Karpas-422 (cell line): ENCODE results near the gene OPCML. TPM values are rescaled to one million over a fixed set of nuclear protein-coding genes. Genes with fewer than 3 reads are reported as not detected.

Source experiments
- DNase-seq: peaks from one replicate; pipeline ENCODE4 v3.0.0-alpha.2; 2015
- H2AFZ ChIP-seq: fragments of 200-600 bp; sonication (generic); 2 replicates; pipeline ENCODE4 v1.6.1; 2014; ENCODE audit warnings: antibody characterized with exemption, low read length, mixed read lengths
- H3K27ac ChIP-seq: fragments of 200-600 bp; sonication (generic); 2 replicates; pipeline ENCODE4 v1.5.1; 2014; ENCODE audit warnings: mild to moderate bottlenecking, low read length, moderate library complexity
- H3K27me3 ChIP-seq: fragments of 200-600 bp; sonication (generic); 2 replicates; pipeline ENCODE4 v1.6.1; 2014; ENCODE audit warnings: low read length, mixed read lengths
- H3K36me3 ChIP-seq: fragments of 200-600 bp; sonication (generic); 2 replicates; pipeline ENCODE4 v1.6.1; 2014; ENCODE audit warnings: low read length, mixed read lengths; ENCODE audit not compliant: insufficient read depth
- H3K4me1 ChIP-seq: fragments of 200-600 bp; sonication (generic); 2 replicates; pipeline ENCODE4 v1.6.1; 2014; ENCODE audit warnings: mild to moderate bottlenecking, low read length, mixed read lengths
- H3K4me2 ChIP-seq: fragments of 200-600 bp; sonication (generic); 2 replicates; pipeline ENCODE4 v1.6.1; 2014; ENCODE audit warnings: low read length, low read depth, mild to moderate bottlenecking; ENCODE audit not compliant: poor library complexity, severe bottlenecking
- H3K4me3 ChIP-seq: fragments of 200-600 bp; sonication (generic); 2 replicates; pipeline ENCODE4 v1.5.1; 2014; ENCODE audit warnings: mild to moderate bottlenecking, antibody characterized with exemption, low read length, mixed read lengths
- H3K79me2 ChIP-seq: fragments of 200-600 bp; sonication (generic); 2 replicates; pipeline ENCODE4 v1.6.1; 2014; ENCODE audit warnings: mild to moderate bottlenecking, low read length, mixed read lengths
- H3K9ac ChIP-seq: fragments of 200-600 bp; sonication (generic); 2 replicates; pipeline ENCODE4 v1.6.0; 2014; ENCODE audit warnings: low read length
- H3K9me2 ChIP-seq: fragments of 200-600 bp; sonication (generic), shearing (Covaris generic); replicated peaks from 2 replicates; pipeline ENCODE4 v1.6.0; 2014; ENCODE audit warnings: mild to moderate bottlenecking, low read length, moderate library complexity; ENCODE audit not compliant: insufficient read depth
- H3K9me3 ChIP-seq: fragments of 300-700, 200-600 bp; sonication (generic); 2 replicates; pipeline ENCODE4 v1.6.1; 2014; ENCODE audit warnings: low read length, mixed read lengths
- H4K20me1 ChIP-seq: fragments of 200-600 bp; sonication (generic); 2 replicates; pipeline ENCODE4 v1.6.1; 2014; ENCODE audit warnings: mild to moderate bottlenecking, antibody characterized with exemption, low read length, low read depth; ENCODE audit not compliant: insufficient read depth
- total RNA-seq: library from RNA; depleted of rRNA; stranded (reverse); fragments of >200 nt; shearing (Covaris generic); gene quantifications from 2 replicates; pipeline ENCODE4 v1.2.3, GENCODE V29; 2014; ENCODE audit warnings: low replicate concordance

Gene OPCML
- total RNA-seq, 1 experiment from 2014 or later: not detected

GRCh38 chr11:133123796-133124195 lies 408.5 kb downstream of the OPCML start:
- Histone ChIP-seq H3K4me2 (no peak overlapping the region), H4K20me1 (no peaks in the 10 kb centered on the region), H2AFZ (no peak overlapping the region), H3K27ac (no peak overlapping the region), H3K9me3 (no peaks in the 10 kb centered on the region), H3K79me2 (no peaks in the 10 kb centered on the region), H3K36me3 (no peaks in the 10 kb centered on the region), H3K9ac (no peak overlapping the region), H3K4me1 (no peaks in the 10 kb centered on the region), H3K27me3 (no peaks in the 10 kb centered on the region), H3K4me3 (no peak overlapping the region), H3K9me2 (no peaks in the 10 kb centered on the region)
- DNase-seq: no peak

GRCh38 chr11:133123366-133123765 lies 408.9 kb downstream of the OPCML start:
- H3K4me2 ChIP-seq: no peak overlapping the region
- H3K4me1 ChIP-seq: no peaks in the 10 kb centered on the region
- H3K4me3 ChIP-seq: no peak overlapping the region
- H3K36me3 ChIP-seq: no peaks in the 10 kb centered on the region
- H3K9ac ChIP-seq: no peak overlapping the region
- no peak overlapping the region for H2AFZ ChIP-seq
- DNase-seq: no peak
- no peaks in the 10 kb centered on the region for H3K79me2 ChIP-seq
- no peaks in the 10 kb centered on the region for H3K9me2 ChIP-seq
- H3K27me3 ChIP-seq: no peaks in the 10 kb centered on the region
- H3K27ac ChIP-seq: no peak overlapping the region
- H3K9me3 ChIP-seq: no peaks in the 10 kb centered on the region
- no peaks in the 10 kb centered on the region for H4K20me1 ChIP-seq

- Histone ChIP-seq H3K4me3 (no peak overlapping the region), H3K36me3 (no peaks in the 10 kb centered on the region), H3K79me2 (no peaks in the 10 kb centered on the region), H2AFZ (no peak overlapping the region), H3K27ac (no peak overlapping the region), H3K27me3 (no peaks in the 10 kb centered on the region), H3K9ac (no peak overlapping the region), H4K20me1 (no peaks in the 10 kb centered on the region), H3K4me2 (no peak overlapping the region), H3K9me2 (no peaks in the 10 kb centered on the region), H3K9me3 (no peaks in the 10 kb centered on the region), H3K4me1 (no peaks in the 10 kb centered on the region)
- DNase-seq: no peak
These were observed 410.0 kb downstream of the OPCML start for GRCh38 chr11:133122256-133122655.

GRCh38 chr11:133118563-133119268 lies 413.6 kb downstream of the OPCML start:
- H3K4me3 ChIP-seq: no peak overlapping the region
- no peaks in the 10 kb centered on the region for H3K36me3 ChIP-seq
- no peak overlapping the region for H2AFZ ChIP-seq
- no peak overlapping the region for H3K4me2 ChIP-seq
- H3K4me1 ChIP-seq: no peaks in the 10 kb centered on the region
- H3K27me3 ChIP-seq: no peaks in the 10 kb centered on the region
- H4K20me1 ChIP-seq: no peaks in the 10 kb centered on the region
- H3K79me2 ChIP-seq: no peaks in the 10 kb centered on the region
- no peak overlapping the region for H3K27ac ChIP-seq
- no peaks in the 10 kb centered on the region for H3K9me2 ChIP-seq
- DNase-seq: no peak
- no peak overlapping the region for H3K9ac ChIP-seq
- no peaks in the 10 kb centered on the region for H3K9me3 ChIP-seq

GRCh38 chr11:133115099-133115498 lies 417.2 kb downstream of the OPCML start:
- no peak overlapping the region for H3K27ac ChIP-seq
- H3K9me3 ChIP-seq: no peaks in the 10 kb centered on the region

GRCh38 chr11:133107763-133108162 lies 424.5 kb downstream of the OPCML start:
- no peak overlapping the region for H3K4me3 ChIP-seq
- H3K9ac ChIP-seq: no peak overlapping the region
- no peak for DNase-seq
- no peaks in the 10 kb centered on the region for H3K9me2 ChIP-seq
- H3K36me3 ChIP-seq: no peaks in the 10 kb centered on the region
- H3K79me2 ChIP-seq: no peaks in the 10 kb centered on the region
- H3K4me1 ChIP-seq: no peaks in the 10 kb centered on the region
- H2AFZ ChIP-seq: no peak overlapping the region
- H3K27ac ChIP-seq: no peak overlapping the region
- no peaks in the 10 kb centered on the region for H3K27me3 ChIP-seq
- H4K20me1 ChIP-seq: no peaks in the 10 kb centered on the region
- H3K9me3 ChIP-seq: no peaks in the 10 kb centered on the region
- no peak overlapping the region for H3K4me2 ChIP-seq

More at GRCh38 chr11:133115099-133115498, 417.2 kb downstream of the OPCML start:
- Histone ChIP-seq H3K9me2 (no peaks in the 10 kb centered on the region), H3K36me3 (no peaks in the 10 kb centered on the region), H3K79me2 (no peaks in the 10 kb centered on the region), H2AFZ (no peak overlapping the region), H3K4me3 (no peak overlapping the region), H4K20me1 (no peaks in the 10 kb centered on the region), H3K4me2 (no peak overlapping the region), H3K27me3 (no peaks in the 10 kb centered on the region), H3K9ac (no peak overlapping the region), H3K4me1 (no peaks in the 10 kb centered on the region)
- DNase-seq: no peak

GRCh38 chr11:133107136-133107535 lies 425.2 kb downstream of the OPCML start:
- H3K9me2 ChIP-seq: no peaks in the 10 kb centered on the region
- DNase-seq: no peak
- H3K4me2 ChIP-seq: no peak overlapping the region
- no peaks in the 10 kb centered on the region for H3K79me2 ChIP-seq
- no peak overlapping the region for H3K27ac ChIP-seq
- no peaks in the 10 kb centered on the region for H3K4me1 ChIP-seq
- no peak overlapping the region for H2AFZ ChIP-seq
- no peak overlapping the region for H3K9ac ChIP-seq
- H3K9me3 ChIP-seq: no peaks in the 10 kb centered on the region
- H3K27me3 ChIP-seq: no peaks in the 10 kb centered on the region
- no peaks in the 10 kb centered on the region for H3K36me3 ChIP-seq
- H3K4me3 ChIP-seq: no peak overlapping the region
- H4K20me1 ChIP-seq: no peaks in the 10 kb centered on the region

GRCh38 chr11:133106417-133106816 lies 425.9 kb downstream of the OPCML start:
- no peak for DNase-seq
- Histone ChIP-seq H3K79me2 (no peaks in the 10 kb centered on the region), H3K27me3 (no peaks in the 10 kb centered on the region), H3K9me3 (no peaks in the 10 kb centered on the region), H3K4me3 (no peak overlapping the region), H3K9me2 (no peaks in the 10 kb centered on the region), H3K4me1 (no peaks in the 10 kb centered on the region), H2AFZ (no peak overlapping the region), H3K9ac (no peak overlapping the region), H4K20me1 (no peaks in the 10 kb centered on the region), H3K4me2 (no peak overlapping the region), H3K36me3 (no peaks in the 10 kb centered on the region), H3K27ac (no peak overlapping the region)
